ENCODE measurements around the gene MEF2C.
A peak's percentile ranks its signal among the peaks of the same experiment; 100 is the strongest.

The MEF2C gene

DNA sequence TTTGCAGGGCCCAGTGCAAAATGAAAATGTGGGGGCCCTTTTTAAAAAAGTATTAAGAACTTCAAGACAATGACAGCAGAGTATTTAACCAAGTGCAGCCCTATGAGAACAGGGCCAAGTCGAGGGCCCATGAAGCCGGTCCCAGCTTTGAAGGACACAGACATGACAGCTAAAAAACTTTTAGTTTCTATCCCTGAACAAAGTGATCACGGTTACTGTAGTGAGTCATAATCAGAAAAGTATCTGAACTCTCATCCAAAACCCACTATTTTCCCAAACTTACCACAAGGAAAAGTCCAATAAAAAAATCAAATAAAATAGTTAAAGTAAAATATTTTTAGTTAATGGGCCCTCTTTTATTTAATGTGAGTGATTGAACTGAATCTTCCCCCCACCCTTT is 126.0 kb downstream of the MEF2C start:
- no peak for DNase-seq (ENCODE audit: low read depth)

DNA sequence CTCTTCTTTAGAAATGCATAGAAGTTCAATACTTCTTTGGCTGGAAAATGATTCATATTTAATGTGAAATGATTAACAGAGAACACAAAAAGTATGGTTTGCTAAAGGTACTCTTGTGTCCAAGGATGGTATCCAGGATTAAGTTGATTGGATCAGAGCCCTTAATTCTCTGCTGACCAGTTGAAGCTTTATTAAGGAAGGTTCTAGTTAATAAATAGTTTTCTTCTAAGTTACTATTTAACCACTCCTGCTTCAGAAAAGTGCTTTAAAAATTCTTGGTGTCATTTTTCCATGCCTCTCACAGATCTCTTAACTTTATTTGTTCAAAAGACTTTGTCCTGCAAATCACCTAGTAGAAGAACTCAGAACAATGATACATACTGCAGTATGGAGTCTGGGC is 134.3 kb downstream of the MEF2C start:
- DNase-seq (ENCODE audit: low read depth): no peak

DNA sequence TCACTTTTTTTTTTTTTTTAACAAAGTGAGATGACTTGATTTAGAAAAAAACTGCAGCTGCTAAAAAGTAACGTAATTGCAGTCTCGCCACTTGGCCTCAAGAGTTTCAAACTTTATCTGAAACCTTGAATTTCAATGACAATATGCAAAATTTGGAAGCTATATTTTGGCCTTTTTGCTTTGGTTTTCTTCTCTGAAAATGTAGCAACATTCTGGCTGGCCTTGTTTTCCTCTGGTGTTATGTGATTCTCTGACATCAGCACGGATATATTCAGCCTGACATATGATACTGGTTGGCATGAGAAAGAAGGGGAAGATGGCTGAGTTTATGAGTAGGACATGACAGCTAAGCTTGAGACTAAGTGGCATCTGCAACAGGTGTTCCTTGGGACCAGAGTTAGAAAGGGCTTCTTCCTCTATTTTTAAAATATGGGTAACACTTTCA is 136.5 kb downstream of the MEF2C start:
- no peak for DNase-seq (ENCODE audit: low read depth)

DNA sequence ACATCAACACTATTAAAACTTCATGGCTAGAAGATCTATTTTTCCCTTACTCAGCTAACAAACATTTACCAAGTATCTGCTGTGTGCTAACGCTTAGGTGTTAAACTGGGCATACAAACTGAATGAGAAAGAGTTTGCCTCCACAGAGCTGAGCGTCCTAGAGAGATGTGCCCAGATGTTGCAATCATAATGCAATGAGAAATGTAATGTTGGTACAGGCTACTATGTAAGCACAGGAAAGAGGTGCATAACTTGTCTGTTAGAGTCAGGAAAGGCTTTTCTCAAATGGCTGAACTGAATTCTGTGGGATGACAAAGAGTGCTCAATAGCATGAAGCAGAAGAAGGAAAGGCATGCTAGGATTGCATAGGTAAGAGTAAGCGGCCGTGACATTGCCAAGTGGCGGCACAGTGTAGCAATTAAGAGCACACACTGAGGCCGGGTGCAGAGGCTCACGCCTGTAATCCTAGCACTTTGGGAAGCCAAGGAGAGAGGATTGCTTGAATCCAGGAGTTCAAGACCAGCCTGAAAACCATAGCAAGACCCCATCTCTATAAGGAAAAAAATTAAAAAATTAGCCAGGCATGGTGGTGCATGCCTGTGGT is 137.8 kb downstream of the MEF2C start:
- DNase-seq (ENCODE audit: low read depth): no peak

DNA sequence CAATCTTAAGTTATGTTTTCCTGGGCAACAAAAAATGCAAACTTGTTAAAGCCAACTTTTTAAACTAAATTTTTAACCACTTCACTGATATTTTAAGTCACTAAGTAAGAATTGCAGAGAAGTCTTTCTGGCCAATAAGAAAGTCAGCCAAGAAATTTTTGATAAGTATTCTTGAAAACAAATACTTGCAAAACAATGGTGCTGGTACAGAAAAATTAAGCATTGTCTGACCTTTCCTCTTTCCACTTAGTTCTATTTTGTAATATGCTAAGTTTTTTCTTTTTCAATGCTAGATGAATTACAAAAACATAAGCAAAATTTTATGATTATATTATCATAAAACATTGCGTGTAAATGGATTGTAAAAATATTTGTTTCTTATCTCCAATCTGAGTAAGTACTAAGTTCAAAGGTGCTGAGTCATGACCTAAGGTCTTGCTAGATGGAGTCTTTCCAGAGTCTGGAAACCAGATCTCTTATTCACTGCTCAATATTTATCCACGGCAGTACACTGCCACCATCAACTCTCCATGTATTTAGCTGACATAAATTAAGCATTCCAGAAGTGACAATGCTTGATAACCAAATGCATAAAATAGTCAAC is 139.7 kb downstream of the MEF2C start:
- peak; percentile 31 for DNase-seq (ENCODE audit: low read depth)

DNA sequence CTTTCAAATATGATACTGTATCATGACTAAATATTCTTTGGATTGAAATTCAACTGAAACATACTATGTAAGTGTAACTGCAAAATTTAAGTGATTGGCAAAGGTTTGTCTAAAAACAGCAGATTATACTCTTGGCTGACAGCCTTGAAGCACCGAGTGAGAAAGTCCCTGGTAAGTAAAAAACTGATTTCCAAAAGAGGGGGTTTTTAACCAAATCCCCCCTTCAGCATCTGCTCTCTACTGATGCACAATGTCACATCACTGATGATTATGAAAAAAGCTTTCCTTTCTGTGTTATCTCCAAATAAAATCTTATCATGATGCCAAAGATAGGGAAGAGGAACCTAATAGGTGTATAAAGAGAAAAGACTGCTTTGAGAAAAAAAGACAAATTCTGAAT is 141.0 kb downstream of the MEF2C start:
- DNase-seq (ENCODE audit: low read depth): no peak

DNA sequence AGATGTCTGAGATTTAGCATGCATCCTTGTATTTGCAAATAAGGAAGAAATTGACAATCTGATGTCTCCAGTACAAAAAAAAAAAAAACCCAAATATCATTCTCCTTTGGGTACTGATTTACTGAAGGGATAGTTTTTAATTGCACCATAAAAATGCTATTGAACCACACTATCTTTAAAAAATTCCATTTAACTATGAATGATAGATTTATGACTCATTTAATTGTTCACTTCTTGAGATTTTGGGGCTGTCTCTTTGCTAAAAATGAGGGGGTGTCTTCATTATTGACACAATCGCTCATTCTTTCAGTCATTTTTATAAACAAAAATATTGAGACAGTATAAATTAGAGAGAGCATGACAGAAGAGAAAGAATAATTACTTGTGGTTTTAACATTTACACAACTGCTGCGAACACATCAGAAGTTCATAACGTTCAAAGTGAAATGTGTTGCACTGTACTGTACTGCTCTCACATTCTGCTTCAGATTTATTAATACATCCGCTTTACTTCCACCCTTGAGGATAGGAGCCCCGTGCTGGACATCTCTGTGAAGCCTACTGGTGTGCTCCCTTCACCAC is 142.3 kb downstream of the MEF2C start:
- no peak for DNase-seq (ENCODE audit: low read depth)

DNA sequence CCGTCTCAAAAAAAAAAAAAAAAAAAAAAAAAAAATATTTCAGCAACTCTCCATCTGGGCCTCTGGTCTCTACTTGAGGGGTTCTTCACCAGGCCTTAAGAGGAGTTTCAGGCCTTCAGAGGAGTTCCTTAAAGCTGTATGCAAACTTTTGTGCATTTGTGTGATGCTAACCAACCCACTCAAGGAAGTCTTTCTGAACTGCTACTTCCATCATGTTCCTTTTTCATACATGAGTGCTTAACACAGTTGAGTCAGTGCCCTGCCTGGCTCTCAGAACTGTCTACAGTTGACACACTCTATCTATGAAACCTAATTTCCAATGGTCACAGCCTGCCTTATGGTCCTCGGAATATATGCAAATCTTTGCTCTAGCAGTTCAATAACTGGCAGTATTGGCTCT is 146.5 kb downstream of the MEF2C start:
- DNase-seq (ENCODE audit: low read depth): no peak

DNA sequence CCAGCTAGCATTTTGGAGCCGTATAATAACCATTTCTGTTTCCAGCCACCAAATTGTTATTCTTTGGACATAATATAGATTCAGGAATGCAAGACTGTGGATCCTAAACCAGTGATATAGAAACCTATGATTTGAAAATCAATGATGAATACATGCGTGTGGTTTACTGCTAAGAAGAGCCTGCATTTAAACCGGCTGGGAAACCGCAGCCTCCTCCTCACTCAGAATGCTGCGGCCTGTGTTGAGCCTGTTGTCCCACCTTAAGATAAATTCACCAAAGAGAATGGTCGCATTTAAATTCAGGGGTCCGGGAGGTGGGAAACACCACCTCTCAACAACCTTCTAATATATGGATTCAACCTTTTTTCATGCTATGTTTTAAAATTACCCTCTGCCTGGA is 148.0 kb downstream of the MEF2C start:
- no peak for DNase-seq (ENCODE audit: low read depth)

DNA sequence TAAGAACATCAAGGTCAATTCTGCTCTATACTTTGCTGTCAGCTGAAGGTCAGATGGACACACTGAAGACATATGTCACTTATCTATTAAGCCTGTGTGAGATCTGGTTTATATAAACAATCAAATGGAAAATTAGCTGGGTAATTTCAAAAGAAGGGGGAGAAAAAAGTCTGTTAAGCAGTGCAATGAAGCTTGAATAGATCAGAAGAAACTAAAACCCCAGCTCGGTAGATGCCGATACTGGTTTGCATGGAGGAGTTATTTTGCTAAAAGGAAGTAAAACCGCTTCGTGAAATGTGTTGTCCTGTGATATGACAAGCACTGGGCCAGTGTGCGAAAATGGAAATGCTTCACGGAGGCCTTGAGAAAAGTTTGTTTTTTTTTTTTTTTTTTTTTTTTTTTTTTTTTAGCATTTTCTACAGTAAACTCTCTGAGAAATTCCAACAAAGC is 148.8 kb downstream of the MEF2C start:
- DNase-seq (ENCODE audit: low read depth): no peak

DNA sequence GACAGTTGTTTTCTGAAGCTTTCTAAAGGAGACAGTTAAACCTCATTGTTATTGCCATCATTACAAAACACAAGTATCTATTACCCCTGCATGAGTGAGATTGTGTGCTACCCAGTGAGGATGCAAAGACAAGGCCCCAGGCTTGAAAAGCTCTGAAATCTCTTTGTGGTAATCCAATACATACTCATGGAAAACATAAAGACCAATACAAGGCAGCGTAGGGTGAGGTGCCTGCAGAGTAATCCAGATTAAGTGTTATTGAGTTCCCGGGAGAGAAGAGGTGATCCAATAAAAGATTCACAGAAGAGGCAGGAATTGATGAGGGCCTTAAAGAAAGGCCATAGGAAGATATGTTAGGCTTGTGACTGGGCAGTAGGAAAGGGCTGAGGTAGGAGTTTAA is 150.1 kb downstream of the MEF2C start:
- DNase-seq (ENCODE audit: low read depth): no peak

DNA sequence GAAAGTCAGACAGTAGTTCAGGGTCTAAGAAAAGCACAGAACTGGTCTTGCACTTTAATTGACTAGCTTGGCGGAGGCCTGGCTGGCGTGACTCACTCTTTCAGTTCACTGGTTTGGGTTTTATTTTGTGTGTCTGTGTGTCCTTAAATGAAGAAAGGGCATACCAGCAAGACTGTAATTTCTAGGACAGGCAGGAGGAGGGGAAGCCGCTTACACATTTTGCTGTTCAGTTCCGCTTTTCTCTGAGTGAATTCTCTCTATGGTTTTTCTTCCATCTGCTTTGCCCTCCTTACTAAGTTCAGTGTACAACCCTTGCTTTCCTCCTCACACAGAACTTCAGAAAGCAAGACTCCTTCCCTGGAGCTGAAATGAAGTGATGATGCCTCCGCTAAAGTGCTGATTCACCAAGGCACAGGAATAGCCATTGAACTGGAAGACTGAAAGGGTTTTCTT is 150.8 kb downstream of the MEF2C start:
- DNase-seq (ENCODE audit: low read depth): no peak

DNA sequence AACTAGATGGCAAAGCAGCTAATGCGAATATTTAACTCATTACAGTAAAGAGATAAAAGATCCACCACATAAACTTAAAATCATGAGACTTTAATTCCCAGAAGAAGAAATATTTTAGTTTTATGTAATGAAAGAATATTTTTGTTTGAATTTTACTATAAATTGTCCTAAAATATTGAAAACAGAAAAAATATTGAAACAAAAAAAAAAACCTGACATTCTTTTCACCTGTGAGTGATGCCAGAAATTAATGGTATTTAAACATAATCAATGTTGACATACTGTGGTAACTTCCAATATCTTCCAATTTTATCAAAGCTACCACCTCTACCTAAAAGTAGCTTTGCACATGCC is 153.2 kb downstream of the MEF2C start:
- no peak for DNase-seq (ENCODE audit: low read depth)

DNA sequence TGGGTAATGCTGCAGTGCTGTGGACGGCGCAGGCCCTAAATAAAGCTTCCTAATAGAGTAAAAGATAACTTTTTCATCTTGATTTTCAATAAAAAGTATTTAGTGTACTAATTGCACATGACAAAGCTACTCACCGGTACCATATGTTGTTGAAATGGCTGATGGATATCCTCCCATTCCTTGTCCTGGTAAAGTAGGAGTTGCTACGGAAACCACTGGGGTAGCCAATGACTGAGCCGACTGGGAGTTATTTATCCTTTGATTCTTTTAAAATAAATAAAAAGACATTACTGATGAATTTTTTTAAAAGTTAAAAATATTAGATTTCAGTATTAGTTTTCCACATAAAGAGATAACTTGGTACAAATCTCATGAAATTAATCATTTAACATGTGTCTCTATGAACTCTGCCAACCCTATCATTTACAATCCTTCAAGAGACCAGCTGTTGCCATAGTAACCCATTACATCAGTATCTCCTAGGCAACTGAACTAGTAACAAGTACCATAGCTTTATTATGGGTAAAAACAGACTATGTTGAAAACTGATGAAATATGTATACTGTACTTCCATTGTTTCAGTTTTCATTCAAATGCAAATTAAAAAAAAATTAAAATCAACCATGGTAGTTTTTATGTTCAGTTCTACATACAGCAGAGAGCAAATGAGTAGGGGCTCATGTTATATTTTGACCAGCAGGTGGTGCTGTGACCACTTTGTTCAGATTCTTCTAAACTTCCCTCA is 153.7 kb downstream of the MEF2C start:
- peak; percentile 67 for DNase-seq (ENCODE audit: low read depth)

DNA sequence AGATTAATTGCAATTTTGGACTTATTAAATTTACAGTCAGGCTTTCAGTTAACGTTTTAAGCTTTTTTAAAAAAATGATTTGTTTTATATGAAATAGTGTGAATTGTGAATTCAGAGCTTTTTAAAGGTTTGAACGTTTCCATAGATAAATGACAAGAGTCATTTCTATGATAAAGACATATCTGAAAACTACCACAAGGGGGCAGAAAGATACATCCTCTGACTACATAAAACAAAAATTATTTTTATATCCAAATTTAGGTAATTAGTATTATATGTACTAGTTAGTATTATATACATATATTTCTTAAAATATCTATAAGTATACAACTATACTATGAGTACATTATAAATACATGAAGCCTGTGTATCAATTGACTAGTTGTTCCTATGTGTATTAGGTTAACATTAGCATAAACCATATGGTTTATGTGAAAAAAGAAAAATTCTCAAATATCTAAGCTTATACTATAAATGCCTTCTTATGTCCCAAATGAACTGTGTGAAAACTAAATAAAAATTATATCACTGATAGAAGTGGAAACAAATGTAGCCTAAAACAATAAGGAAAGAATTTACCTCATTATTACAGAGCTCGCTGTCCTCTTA is 155.2 kb downstream of the MEF2C start:
- DNase-seq (ENCODE audit: low read depth): no peak

DNA sequence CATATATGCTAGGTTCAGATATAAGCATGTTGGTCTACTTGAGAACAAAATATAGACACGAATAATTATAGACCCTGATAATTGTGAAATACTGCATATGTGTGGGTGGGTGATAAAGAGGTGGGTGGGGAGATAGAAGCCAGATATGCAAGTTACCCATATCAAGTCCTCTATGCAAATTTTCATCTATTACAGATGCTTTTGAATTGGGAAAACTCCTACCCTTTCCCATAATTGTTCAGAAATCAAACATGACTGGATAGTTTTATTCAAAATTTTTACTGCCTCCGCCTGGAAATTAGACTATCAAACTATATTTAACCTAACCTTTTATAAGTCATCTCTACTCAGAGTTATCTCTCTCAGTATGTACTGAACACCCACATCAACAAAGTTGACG is 157.5 kb downstream of the MEF2C start:
- no peak for DNase-seq (ENCODE audit: low read depth)

DNA sequence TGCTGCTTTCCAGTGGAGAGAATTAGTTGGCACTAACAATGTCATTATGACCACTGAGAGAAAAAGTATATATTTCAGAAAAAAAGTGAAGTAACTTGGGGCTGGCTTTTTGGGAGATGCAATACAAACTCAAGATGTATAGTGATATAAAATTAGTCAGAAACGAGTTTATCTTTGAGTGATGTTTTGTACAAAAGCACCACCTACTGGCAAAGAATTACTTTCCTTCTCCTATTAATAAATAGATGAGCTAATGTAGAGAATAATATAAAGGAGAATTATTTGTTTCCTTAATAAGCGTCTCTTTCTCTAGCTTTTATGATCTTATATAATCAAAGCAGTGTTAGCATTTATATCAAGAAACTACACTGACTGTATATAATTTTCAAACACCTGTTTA is 158.8 kb downstream of the MEF2C start:
- DNase-seq (ENCODE audit: low read depth): no peak

DNA sequence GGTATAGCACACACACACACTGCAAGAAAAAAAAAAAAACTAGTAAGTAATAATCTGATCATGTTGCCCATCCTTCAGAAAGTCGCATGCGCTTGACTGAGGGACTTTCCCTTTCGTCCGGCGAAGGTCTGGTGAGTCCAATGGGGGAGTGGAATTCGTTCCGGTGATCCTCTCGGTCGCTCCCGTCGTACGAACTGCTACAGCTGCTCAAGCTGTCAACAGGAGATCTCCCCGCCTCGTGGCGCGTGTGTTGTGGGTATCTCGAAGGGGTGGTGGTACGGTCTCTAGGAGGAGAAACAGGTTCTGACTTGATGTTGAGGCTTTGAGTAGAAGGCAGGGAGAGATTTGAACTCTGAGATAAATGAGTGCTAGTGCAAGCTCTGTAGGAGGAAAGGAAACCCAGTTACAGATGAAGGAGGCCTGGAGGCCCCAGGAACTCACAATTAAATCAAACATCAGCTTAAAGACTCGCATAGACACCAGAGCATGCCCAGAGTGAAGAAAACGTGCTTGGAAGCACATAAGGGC is 160.4 kb downstream of the MEF2C start:
- DNase-seq (ENCODE audit: low read depth): no peak

DNA sequence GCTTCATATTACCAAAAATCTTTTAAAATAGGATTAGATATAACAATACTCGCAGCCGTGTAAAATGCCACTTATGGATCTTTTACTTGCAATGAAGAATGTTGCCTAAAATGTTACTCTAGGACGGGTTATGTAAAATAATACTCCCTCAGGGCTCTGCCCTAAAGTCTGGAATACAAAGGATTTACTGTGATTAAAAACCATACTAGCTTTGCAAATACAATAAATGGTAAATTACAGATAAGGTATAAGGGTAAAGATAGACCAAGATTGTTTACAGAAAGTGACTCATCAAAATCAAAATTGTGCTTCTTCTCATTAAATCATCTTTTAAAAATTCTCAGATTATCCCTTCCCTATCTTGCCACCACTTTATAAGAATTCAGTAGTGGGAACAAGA is 163.6 kb downstream of the MEF2C start:
- DNase-seq (ENCODE audit: low read depth): no peak

DNA sequence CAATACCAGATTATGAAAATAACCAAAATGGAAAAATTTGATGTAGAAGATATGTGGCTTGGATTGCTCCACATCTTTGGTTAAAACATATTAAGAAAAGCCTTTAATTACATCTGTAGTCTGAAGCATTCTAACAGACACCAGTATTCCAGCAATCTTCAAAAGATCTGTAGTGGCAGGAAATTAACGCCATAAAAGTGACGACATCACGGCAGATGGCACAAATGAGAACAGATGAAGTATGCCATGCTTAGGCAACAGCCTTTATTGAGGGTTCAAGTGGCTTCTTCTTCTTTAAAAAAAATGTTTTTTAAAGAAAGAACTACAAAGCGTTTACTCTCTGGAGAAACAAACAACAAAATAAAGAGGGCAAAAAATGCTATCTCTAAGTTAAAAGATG is 164.2 kb downstream of the MEF2C start:
- DNase-seq (ENCODE audit: low read depth): no peak

DNA sequence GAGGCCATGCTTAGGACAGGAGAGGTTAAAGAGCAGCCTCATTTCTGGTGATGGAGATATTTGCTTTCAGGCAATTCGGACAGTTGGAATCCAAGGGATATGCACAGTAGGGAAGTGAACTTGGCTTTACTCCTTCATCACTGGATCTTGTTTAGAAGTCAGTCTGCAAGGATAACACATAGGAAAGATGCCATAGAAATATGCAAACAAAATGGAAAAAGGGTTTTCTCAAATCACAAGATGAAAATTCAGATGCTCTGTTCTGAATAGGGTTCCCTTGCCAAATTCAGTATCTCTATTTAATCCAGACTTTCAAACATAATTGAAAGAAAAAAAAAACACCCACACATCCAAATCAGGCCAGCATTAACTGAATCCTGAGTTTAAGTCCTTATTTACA is 166.9 kb downstream of the MEF2C start:
- DNase-seq (ENCODE audit: low read depth): no peak

DNA sequence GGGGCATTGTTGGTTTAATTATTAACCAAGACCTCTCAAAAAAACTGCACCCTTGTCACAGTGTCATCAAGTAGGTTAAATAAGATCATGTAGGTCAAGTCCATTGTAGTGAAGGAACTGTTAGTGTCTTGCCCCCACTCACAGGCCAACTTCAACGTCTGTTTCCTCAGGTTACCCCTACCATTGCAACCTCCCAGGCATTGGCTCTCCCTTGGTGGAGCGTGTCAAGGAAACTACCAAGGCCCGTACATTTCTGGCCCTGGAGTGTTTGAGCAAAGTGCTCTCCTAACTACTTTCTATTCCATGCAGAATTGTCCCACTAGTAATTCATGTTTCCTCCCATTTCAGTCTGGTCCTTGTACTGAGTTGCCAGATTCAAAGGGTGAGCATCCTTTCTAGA is 167.5 kb downstream of the MEF2C start:
- DNase-seq (ENCODE audit: low read depth): no peak

DNA sequence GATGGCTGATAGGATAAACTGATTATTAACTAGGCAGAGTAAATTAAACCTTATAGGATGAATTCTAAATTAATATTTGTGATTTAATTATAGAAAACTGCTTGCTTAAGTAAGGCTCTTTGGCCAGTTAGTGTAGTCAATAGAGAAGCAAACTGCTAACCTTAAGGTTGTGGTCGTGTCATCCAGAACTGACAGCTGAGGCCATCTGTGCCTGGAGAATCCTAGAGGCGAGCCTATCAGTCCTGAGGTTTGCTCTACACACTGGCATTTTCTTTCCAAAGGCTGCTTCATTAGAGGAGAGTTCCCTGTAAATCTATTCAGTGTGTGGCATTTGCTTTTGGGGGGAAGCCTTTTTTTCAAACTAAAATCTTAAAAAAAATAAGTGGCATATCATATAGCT is 169.2 kb downstream of the MEF2C start:
- no peak for DNase-seq (ENCODE audit: low read depth)

Measured in HS-5 (cell line).